Urinary bladder (tissue), 4 donors: Measurements from ENCODE around the gene C3orf18. TPM values are rescaled to one million over a fixed set of nuclear protein-coding genes. Genes with fewer than 3 reads are reported as not detected.
"Not testable (repeated sequence)": the region's sequence is repeated elsewhere in the genome, so short reads cannot be mapped to it uniquely, and the experiment has no call there.

Experiments used
- DNase-seq: peaks from one replicate; pipeline ENCODE4 v3.0.0-alpha.2; 2015; ENCODE audit errors: extremely low spot score
- H3K27ac ChIP-seq: one replicate; pipeline ENCODE4 v1.5.1; 2013; ENCODE audit warnings: low read depth, mild to moderate bottlenecking, moderate library complexity
- H3K36me3 ChIP-seq: one replicate; pipeline ENCODE4 v1.6.1; 2013; ENCODE audit warnings: mild to moderate bottlenecking, moderate library complexity; ENCODE audit not compliant: insufficient read depth
- H3K4me1 ChIP-seq: one replicate; pipeline ENCODE4 v1.6.1; 2013; ENCODE audit warnings: mild to moderate bottlenecking, moderate library complexity; ENCODE audit not compliant: insufficient read depth
- H3K4me3 ChIP-seq: one replicate; pipeline ENCODE4 v1.5.1; 2013; ENCODE audit warnings: low read depth, low read length
- WGBS: extraction: QIAGEN DNeasy Blood & Tissue Kit; methylation state at CpG from one replicate; pipeline ENCODE4 v1.1.7; 2013; 5-methylcytosine and 5-hydroxymethylcytosine counted together
- polyA plus RNA-seq: library from polyadenylated mRNA; stranded (reverse); fragments of 200-250 nt; gene quantifications from one replicate; pipeline ENCODE4 v1.2.3, GENCODE V29; 2013
- total RNA-seq: library from RNA; depleted of rRNA; stranded (reverse); fragments of >200 nt; gene quantifications from one replicate; pipeline ENCODE4 v1.2.3, GENCODE V29; 2014
- donor health status: healthy with polysubstance abuse.
- donor health status: healthy.

C3orf18 gene
- total and polyA plus RNA-seq, 2 donors: 9.3 to 21.6 TPM

DNA sequence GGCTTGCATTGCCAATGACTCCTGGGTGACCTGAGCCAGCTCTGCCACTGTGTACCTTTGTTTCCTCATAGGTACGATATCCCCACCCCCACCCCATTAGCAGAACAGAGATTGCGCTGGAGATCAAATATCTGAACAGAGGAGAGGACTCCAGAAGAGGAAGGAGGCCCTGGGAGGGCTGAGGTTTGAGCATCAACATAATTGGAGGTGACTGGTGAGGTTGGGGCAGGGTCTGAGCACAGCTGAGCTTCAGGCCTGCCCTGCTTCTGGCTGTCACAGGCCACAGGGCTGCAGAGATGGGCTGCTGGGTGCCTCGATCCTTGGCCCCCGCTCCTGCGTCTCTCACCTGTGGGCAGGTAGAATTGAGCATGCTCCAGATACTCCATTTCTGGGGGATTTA is 42.8 kb downstream of the C3orf18 start:
- Histone ChIP-seq H3K36me3 (no peaks in the 10 kb centered on the region), H3K4me3 (no peak overlapping the region), H3K27ac (no peak overlapping the region), H3K4me1 (no peaks in the 10 kb centered on the region)
- no peak for DNase-seq
- WGBS: 78% methylated on average over 5 of the region's 5 CpGs

DNA sequence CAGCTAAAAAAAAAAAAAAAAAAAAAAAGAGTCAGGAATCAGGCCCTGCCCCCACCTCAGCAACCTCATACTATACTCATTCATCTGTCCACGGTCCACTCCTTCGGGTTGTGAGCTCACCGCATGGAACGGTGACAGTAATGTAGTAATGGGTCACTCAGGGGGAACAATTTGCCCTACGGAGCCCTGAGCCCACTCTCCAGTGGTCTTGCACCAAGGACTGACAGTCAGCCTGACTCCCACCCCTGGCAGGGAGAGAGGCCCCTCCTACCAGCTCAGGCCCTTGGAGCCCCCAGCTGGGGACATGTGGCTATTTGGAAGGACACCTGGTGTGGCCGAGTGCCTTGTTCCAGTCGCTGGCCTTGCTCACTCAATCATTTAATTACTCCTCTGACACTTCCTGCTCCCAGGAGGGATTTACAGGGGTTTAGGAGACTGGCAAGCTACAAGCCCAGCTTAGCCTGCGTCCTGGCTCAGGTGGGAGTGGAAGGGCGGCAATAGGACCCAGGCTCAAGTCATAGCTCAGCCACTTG is 44.2 kb downstream of the C3orf18 start:
- DNase-seq: no peak
- 57% methylated on average over 9 of the region's 9 CpGs for WGBS
- H3K4me1 ChIP-seq: no peaks in the 10 kb centered on the region
- H3K36me3 ChIP-seq: no peaks in the 10 kb centered on the region
- H3K27ac ChIP-seq: no peak overlapping the region
- no peak overlapping the region for H3K4me3 ChIP-seq

DNA sequence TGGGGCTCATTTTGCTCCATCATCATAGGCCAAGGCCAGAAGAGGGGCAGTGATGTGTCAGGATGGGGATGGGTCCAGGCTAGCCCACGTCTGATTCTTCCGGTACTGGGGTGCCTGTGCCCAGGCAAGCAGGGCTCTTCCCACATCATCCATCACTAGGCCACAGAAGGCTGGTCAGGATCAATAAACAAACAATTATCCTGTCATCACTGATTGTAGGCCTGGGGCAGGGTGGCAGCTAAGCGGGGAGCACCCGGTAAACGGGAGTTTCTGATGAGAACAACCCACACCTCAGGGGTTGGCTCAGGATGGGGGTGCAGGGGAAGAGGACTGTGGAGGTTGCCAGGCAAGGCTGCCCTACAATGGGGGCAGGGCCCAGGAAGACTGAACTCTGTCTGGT is 46.0 kb downstream of the C3orf18 start:
- Histone ChIP-seq H3K36me3 (no peaks in the 10 kb centered on the region), H3K27ac (no peak overlapping the region), H3K4me3 (no peak overlapping the region), H3K4me1 (no peaks in the 10 kb centered on the region)
- no peak for DNase-seq
- 62% methylated on average over 5 of the region's 5 CpGs for WGBS

DNA sequence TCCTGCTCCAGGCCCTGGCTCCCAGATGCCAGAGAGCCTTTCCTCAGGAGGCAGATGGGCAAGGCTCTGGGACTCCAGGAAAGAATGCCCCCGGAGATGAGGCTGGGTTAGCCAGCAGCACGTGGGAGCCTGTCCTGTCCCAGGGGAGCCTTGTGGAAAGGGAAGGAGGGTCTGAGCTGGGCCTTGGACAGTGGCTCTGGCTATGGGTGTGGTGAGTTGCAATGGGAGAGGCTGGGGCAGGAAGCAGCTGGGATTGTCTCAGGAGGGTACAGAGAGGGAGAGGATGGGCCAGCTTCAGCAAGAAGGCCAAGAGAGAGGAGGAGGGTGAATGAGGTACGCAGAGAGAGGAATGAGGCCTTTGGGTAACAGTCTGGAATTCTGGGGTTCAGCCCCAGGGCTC is 46.7 kb downstream of the C3orf18 start:
- 52% methylated on average over 3 of the region's 3 CpGs for WGBS
- no peak overlapping the region for H3K27ac ChIP-seq
- no peak overlapping the region for H3K4me3 ChIP-seq
- H3K36me3 ChIP-seq: no peaks in the 10 kb centered on the region
- H3K4me1 ChIP-seq: no peaks in the 10 kb centered on the region
- DNase-seq: no peak

DNA sequence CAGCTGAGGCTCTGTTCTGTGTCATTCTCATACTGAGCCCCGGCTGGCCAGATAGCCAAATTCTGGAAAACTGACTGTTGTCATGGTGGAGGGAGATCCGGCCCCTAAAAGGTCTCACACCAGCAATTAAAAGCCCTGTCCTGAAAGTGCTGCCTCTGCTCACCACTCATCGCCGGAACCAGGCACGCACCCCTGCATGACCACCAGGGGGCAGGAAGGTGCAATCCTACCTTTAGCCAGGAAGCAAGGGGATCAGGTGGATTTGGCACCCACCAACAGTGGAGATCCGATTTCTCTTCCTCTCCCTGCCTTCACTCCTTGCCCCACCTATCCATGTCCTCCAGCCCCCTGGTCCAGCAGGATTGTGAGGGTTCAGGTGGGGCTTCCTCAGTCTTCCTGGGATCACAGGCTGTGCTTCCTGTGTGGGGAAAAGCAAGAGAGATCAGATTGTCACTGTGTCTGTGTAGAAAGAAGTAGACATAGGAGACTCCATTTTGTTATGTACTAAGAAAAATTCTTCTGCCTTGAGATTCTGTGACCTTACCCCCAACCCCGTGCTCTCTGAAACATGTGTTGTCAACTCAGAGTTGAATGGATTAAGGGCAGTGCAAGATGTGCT is 48.0 kb downstream of the C3orf18 start:
- Histone ChIP-seq H3K27ac (no peak overlapping the region), H3K4me3 (no peak overlapping the region), H3K4me1 (no peaks in the 10 kb centered on the region), H3K36me3 (no peaks in the 10 kb centered on the region)
- 15% methylated on average over 7 of the region's 7 CpGs for WGBS
- no peak for DNase-seq

DNA sequence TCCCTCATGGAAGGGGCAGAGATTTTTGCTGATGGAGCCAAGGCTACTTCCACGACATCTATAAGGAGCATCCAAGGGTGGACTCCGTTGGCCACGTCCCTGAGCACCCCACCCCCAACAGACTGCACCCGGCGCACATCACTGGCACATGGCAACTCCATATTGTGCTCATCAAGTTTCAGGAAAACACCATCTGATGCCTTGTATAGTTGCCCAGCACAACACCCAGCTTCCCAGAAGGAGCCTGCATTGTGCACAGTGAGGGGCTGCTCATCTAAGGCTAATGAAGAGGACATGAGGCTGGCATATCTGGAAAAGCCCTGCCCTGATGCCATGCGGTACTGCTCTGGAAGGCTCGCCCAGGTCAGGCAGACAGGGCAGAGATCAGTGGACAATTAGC is 49.1 kb downstream of the C3orf18 start:
- DNase-seq: no peak
- H3K27ac ChIP-seq: no peak overlapping the region
- WGBS: 89% methylated on average over 7 of the region's 7 CpGs

DNA sequence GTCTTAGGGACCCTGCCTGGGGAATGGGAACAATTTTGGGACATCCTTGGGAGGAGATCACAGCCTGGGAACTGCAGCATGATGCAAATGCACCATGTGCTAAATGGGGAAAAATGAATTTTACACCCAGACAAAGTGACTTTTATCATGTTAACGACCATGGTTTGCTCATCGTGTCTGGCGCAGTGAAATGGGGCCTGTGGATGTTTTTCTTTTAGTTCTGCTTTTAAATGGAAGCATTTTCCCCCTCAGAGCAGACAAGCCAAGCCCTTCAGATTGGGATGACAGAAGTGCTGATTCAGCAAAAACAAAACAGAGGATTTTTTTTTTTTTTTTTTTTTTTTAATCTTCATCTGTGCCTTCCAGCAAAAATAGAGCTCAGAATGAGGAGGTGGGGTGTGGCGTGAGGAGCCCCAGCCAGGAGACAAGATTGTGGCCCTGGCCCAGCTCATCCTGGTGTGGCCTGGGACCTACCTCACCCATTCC is 49.8 kb downstream of the C3orf18 start:
- 93% methylated on average over 4 of the region's 4 CpGs for WGBS
- no peak overlapping the region for H3K27ac ChIP-seq
- no peak for DNase-seq

More for the DNA sequence above, 49.1 kb downstream of the C3orf18 start:
- no peak overlapping the region for H3K4me3 ChIP-seq
- H3K4me1 ChIP-seq: no peaks in the 10 kb centered on the region
- H3K36me3 ChIP-seq: no peaks in the 10 kb centered on the region

DNA sequence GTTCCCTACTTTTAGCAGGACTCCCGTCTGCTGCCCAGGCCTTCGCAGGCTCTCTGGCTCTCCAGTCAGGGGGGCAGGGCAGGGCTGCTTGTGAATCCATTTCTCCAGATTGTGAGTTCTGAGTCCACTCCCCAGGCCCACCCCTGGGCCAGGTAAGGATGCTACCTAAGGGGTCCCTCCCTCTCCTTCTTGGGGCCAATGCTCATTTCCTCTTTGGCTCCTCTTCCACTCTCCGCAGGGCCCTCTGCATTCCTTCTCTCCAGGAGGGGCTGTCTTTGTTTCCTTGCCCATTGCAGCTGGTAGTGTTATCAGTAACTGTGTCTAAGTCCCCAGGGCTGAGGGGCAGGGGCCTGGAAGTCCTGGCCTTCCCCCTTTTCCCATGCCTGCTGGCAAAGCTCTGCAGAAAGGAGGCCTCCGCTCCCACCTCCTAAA is 51.1 kb downstream of the C3orf18 start:
- no peaks in the 10 kb centered on the region for H3K4me1 ChIP-seq
- 83% methylated on average over 4 of the region's 4 CpGs for WGBS
- DNase-seq: no peak
- no peaks in the 10 kb centered on the region for H3K36me3 ChIP-seq
- H3K27ac ChIP-seq: no peak overlapping the region
- no peak overlapping the region for H3K4me3 ChIP-seq

More for the DNA sequence above, 49.8 kb downstream of the C3orf18 start:
- no peaks in the 10 kb centered on the region for H3K36me3 ChIP-seq
- no peaks in the 10 kb centered on the region for H3K4me1 ChIP-seq
- H3K4me3 ChIP-seq: no peak overlapping the region

DNA sequence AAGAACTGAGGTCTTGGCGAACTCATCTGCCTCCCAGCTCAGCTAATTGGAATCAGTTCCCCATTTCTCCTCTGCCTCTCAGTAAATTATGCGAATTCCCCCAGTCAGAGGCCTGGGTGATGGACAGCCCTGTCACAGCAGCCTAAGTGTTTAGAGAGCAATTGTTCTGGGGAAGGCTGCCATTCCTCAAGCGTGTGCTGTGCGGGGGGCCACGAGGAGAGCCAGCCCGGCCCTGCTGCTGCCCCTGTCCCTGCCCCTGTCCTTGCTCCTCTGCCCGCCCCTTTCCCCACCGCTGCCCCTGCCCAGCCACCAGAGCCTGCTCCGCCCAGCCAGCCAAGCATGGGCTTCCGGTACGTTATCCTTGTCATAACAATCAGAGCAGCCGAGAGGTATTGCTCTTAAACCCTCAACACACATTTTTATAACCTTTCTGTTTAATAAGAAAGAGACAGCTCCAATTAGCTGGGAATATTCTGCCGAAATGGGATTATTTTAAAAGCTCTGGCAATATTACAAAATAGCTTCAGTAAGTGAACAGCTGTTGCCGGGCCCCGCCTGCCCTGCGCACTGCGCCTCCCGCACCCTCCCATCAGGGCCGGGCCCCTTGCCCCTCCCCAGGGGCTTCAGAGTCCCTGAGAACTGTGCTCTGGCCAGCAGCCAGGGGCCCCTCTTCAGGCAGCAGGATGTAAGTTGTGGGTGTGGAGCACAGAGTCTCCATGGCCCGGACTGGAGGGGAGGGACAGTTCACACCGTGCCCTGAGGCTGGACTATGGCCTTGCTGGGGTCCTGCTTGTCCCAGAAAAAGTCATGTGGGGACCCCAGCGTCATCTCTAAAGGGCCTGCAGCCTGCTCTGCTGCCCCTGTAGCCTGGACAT is 51.7 kb downstream of the C3orf18 start:
- peak; percentile 47 for DNase-seq
- Histone ChIP-seq H3K36me3 (no peaks in the 10 kb centered on the region), H3K4me3 (no peak overlapping the region), H3K27ac (no peak overlapping the region), H3K4me1 (no peaks in the 10 kb centered on the region)
- WGBS: 10% methylated on average over 22 of the region's 22 CpGs

DNA sequence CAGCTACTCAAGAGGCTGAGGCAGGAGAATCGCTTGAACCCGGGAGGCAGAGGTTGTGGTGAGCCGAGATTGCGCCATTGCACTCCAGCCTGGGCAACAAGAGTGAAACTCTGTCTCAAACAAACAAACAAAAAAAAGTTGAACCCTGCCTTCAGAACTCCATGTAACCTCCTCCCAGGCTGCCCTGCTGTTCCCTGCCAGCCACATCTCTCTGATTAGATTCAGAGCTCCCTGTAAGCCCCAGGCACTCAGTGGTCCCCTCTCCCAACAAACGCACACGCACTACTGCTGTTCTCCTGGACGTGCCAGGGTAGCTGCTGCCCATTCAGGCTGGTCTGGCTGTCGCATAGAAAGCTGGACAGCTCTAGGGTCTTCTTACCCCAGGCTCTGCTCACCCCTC is 54.6 kb downstream of the C3orf18 start:
- 88% methylated on average over 8 of the region's 8 CpGs for WGBS
- not testable (repeated sequence) for DNase-seq, H3K4me3 ChIP-seq

DNA sequence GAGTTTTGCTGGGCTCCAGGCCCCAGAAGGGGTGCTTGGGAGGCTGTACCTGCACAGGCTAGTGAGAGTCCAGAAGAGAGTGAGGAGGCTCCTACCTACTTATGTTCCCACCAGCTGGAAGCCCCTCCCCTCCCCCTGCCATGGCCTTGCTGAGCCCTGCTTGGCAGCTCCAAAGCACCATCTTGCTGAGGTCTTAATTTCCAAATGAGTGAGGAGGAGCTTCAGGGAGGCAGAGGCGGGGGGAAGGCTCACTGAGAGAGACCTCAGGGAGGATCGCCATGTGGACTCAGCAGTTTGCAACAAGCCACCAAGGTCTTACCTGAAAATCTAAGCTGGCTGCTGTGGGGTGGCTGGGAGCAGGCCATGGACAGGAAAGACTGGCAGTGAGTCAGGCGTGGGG is 55.4 kb downstream of the C3orf18 start:
- Histone ChIP-seq H3K4me1 (no peaks in the 10 kb centered on the region), H3K36me3 (no peaks in the 10 kb centered on the region), H3K27ac (no peak overlapping the region), H3K4me3 (no peak overlapping the region)
- no peak for DNase-seq
- WGBS: 91% methylated on average over 3 of the region's 3 CpGs

More for the DNA sequence above, 54.6 kb downstream of the C3orf18 start:
- H3K4me1 ChIP-seq, H3K27ac ChIP-seq, H3K36me3 ChIP-seq: not testable (repeated sequence)

DNA sequence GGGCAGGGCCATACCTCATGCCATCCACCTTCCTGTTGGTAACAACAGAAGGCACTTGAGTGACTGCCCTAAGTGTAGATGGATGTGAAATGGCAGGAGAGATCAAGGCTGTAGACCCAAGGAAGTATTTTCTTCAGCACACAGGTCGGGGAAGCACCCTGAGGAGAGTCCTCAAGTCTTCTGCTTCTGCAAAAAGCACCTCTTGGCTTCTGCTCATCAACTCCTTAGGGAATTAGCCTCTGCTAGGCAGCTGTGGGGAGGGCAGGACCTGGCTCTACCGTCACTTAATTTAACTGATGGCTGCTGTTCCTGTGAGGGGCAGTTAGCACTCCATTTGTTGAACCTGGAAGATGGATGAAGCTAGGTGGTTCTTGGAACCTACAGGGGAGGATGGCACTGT is 57.2 kb downstream of the C3orf18 start:
- WGBS: 69% methylated on average over 2 of the region's 2 CpGs

DNA sequence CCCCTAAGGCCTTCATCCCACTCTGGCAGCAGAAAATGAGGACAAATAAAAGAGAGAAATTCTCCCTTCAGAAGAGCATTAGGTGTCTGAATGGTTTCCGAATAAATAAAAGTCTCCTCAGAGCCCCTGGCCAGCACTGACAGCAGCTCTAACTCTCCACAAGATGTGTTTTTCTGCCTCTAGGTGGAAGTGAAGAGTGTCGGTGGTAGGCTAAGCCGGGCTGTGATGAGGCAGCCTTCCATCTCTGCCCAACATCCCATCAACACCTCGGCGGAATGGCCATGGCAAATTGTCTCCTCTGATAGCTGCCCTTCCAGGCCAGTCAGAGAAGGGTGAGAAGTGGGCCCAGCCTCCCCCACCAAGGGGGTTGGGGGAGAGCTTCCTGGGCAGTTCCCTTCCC is 57.8 kb downstream of the C3orf18 start:
- Histone ChIP-seq H3K36me3 (no peaks in the 10 kb centered on the region), H3K27ac (no peak overlapping the region), H3K4me3 (no peak overlapping the region), H3K4me1 (no peaks in the 10 kb centered on the region)
- no peak for DNase-seq
- 57% methylated on average over 5 of the region's 5 CpGs for WGBS

More for the DNA sequence above, 57.2 kb downstream of the C3orf18 start:
- DNase-seq: no peak
- Histone ChIP-seq H3K27ac (no peak overlapping the region), H3K4me3 (no peak overlapping the region), H3K36me3 (no peaks in the 10 kb centered on the region), H3K4me1 (no peaks in the 10 kb centered on the region)

DNA sequence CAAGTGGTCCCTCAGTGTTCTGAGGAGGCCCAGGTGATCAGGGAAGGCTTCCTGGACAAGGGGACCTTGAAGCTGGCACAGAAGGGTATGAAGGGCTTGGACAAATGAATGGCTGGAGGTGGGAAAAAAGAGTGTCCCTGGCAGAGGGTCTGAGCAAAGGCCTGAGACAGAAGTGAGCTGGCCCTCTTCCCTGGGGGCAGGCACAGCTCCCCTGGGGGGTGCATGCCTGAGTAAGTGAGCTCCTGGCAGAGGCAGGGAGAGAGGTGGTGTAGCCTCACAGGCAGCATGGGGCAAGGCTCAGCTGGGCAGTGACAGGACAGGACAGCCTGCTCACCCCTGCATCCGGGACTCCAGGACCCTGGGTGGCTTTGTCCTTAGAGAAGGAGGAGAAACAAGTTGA is 58.7 kb downstream of the C3orf18 start:
- H3K36me3 ChIP-seq: no peaks in the 10 kb centered on the region
- H3K27ac ChIP-seq: no peak overlapping the region
- no peak for DNase-seq
- H3K4me1 ChIP-seq: no peaks in the 10 kb centered on the region
- WGBS: 78% methylated on average over 1 of the region's 1 CpG
- H3K4me3 ChIP-seq: no peak overlapping the region
